ENCODE results near the gene ARL10. TPM values are rescaled to one million over a fixed set of nuclear protein-coding genes. Genes with fewer than 3 reads are reported as not detected.

The ARL10 gene
- polyA plus RNA-seq, 1 of the 3 experiments (the other 2 are of a cell fraction) = 4.6 TPM

GRCh38 chr5:176392526-176392925, 27.2 kb downstream of the ARL10 start (continued):
- TF ChIP-seq PBX3 (IDR thresholded peaks at IDR 0.05) = no peak
- no peak for TF ChIP-seq SMC3 (IDR thresholded peaks at IDR 0.05; ENCODE audit: low read depth, low read length)
- no peak for TF ChIP-seq TEAD4 (IDR thresholded peaks at IDR 0.05; ENCODE audit: borderline replicate concordance, insufficient read depth)
- TF ChIP-seq RCOR1 (IDR thresholded peaks at IDR 0.05; ENCODE audit: low read length) = no peak
- no peak for TF ChIP-seq TCF12 (IDR thresholded peaks at IDR 0.05)
- no peak for TF ChIP-seq POLR2AphosphoS5 (IDR thresholded peaks at IDR 0.05; ENCODE audit: low read depth, low read length)
- TF ChIP-seq FOSL2 (IDR thresholded peaks at IDR 0.05; ENCODE audit: borderline replicate concordance, low read depth) = no peak
- no peak for TF ChIP-seq JUND (IDR thresholded peaks at IDR 0.05)
- TF ChIP-seq IRF3 (IDR thresholded peaks at IDR 0.05; ENCODE audit: low read depth, low read length) = no peak
- no peak for TF ChIP-seq CTCF (IDR thresholded peaks at IDR 0.05)

- H3F3A ChIP-seq (replicated peaks; ENCODE audit: insufficient read depth) = peaks cover 6% of the 10 kb centered on the region
- H3K27ac ChIP-seq (ENCODE audit: low read depth in 2 of 2, low read length in 1 of 2) = no peak overlapping the region
- POLR2A ChIA-PET = no interaction called here
- no peaks in the 10 kb centered on the region for H3K9me3 ChIP-seq
- CTCF ChIA-PET = no interaction called here
- peaks cover 17% of the 10 kb centered on the region for H3K79me2 ChIP-seq (ENCODE audit: insufficient read depth)
- no peak overlapping the region for H2AFZ ChIP-seq (ENCODE audit: low read depth)
- no peaks in the 10 kb centered on the region for H3K9me2 ChIP-seq
- H3K4me1 ChIP-seq (ENCODE audit: control insufficient read depth in 1 of 2, insufficient read depth in 2 of 2, low read depth in 1 of 2, low read length in 1 of 2) = peaks cover 0 to 4% of the 10 kb centered on the region in 2 experiments; a peak in 1 of 4 replicates
- no peak for DNase-seq
- no peak overlapping the region for H3K9ac ChIP-seq
- H3K4me2 ChIP-seq = no peak overlapping the region
- no peaks in the 10 kb centered on the region for H4K20me1 ChIP-seq (ENCODE audit: insufficient read depth)
- 95% methylated on average over 9 of the region's 9 CpGs for WGBS (ENCODE audit: low lambda C conversion rate)
- no peak overlapping the region for H3K4me3 ChIP-seq (ENCODE audit: low read depth in 2 of 2, low read length in 1 of 2)
- peaks cover 5 to 9% of the 10 kb centered on the region in 2 experiments for H3K36me3 ChIP-seq (replicated peaks in 1 of 2; ENCODE audit: control insufficient read depth in 1 of 2, insufficient read depth in 2 of 2, low read length in 1 of 2)
- H3K27me3 ChIP-seq (ENCODE audit: insufficient read depth) = no peaks in the 10 kb centered on the region
- TF ChIP-seq RXRA (IDR thresholded peaks at IDR 0.05; ENCODE audit: borderline replicate concordance, low read depth) (no peak), CTCF (IDR thresholded peaks at IDR 0.05) (no peak), PBX3 (IDR thresholded peaks at IDR 0.05) (no peak), ELF1 (IDR thresholded peaks at IDR 0.05) (no peak), NRF1 (IDR thresholded peaks at IDR 0.05; ENCODE audit: low read depth, low read length) (no peak), SIN3A (IDR thresholded peaks at IDR 0.05; ENCODE audit: borderline replicate concordance, low read depth, low read length) (no peak), NFIC (IDR thresholded peaks at IDR 0.05; ENCODE audit: borderline replicate concordance) (no peak), IRF3 (IDR thresholded peaks at IDR 0.05; ENCODE audit: low read depth, low read length) (no peak), CHD2 (IDR thresholded peaks at IDR 0.05; ENCODE audit: low read length, partially characterized antibody) (no peak), GABPA (IDR thresholded peaks at IDR 0.05; ENCODE audit: low read depth) (no peak), SMC3 (IDR thresholded peaks at IDR 0.05; ENCODE audit: low read depth, low read length) (no peak), REST (IDR thresholded peaks at IDR 0.05; ENCODE audit: low read depth, low read length) (no peak), EP300 (IDR thresholded peaks at IDR 0.05; ENCODE audit: borderline replicate concordance in 1 of 2, low read depth in 1 of 2, low read length in 1 of 2) (no peak)
These were observed 28.8 kb downstream of the ARL10 start for GRCh38 chr5:176394096-176394495.

Data from SK-N-SH (cell line).